Fibroblast of the aortic adventitia (primary cell): ENCODE data around the gene KIAA1958. TPM values are rescaled to one million over a fixed set of nuclear protein-coding genes. Genes with fewer than 3 reads are reported as not detected.

Experiments
- DNase-seq: peaks from one replicate; pipeline ENCODE4 v3.0.0-alpha.2; 2010; ENCODE audit warnings: low read depth
- H3K4me3 ChIP-seq: 2 replicates; pipeline ENCODE4 v1.5.1; 2011; ENCODE audit warnings: low read depth, mild to moderate bottlenecking, control low read depth, low read length, moderate library complexity
- CTCF ChIP-seq: IDR thresholded peaks from 2 replicates; pipeline ENCODE4 v1.5.1; 2011; ENCODE audit warnings: mild to moderate bottlenecking, low read length, control low read depth, inconsistent platforms; ENCODE audit not compliant: insufficient read depth
- total RNA-seq: library from RNA; depleted of rRNA; stranded (reverse); fragments of >200 nt; gene quantifications from 2 replicates; pipeline ENCODE4 v1.2.3, GENCODE V29; 2012; ENCODE audit warnings: low replicate concordance

The KIAA1958 gene
- total RNA-seq, 1 donor: 1.4 TPM

GRCh38 chr9:112569186-112569585 lies 82.6 kb downstream of the KIAA1958 start:
- H3K4me3 ChIP-seq: no peak overlapping the region
- peak; percentile 80 for DNase-seq
- TF ChIP-seq CTCF: no peak

GRCh38 chr9:112570671-112571167 lies 84.1 kb downstream of the KIAA1958 start:
- no peak overlapping the region for H3K4me3 ChIP-seq
- peak; percentile 3 for DNase-seq
- TF ChIP-seq CTCF: no peak

- no peak for TF ChIP-seq CTCF
- H3K4me3 ChIP-seq: no peak overlapping the region
- DNase-seq: no peak
These were observed 85.2 kb downstream of the KIAA1958 start for GRCh38 chr9:112571624-112572355.

- no peak for TF ChIP-seq CTCF
These were observed 85.8 kb downstream of the KIAA1958 start for GRCh38 chr9:112572416-112572815.

GRCh38 chr9:112574008-112574407 lies 87.4 kb downstream of the KIAA1958 start:
- TF ChIP-seq CTCF: no peak
- no peak for DNase-seq
- no peak overlapping the region for H3K4me3 ChIP-seq

More at GRCh38 chr9:112572416-112572815, 85.8 kb downstream of the KIAA1958 start:
- DNase-seq: no peak
- H3K4me3 ChIP-seq: no peak overlapping the region

- H3K4me3 ChIP-seq: no peak overlapping the region
- TF ChIP-seq CTCF: no peak
- DNase-seq: no peak
These were observed 88.5 kb downstream of the KIAA1958 start for GRCh38 chr9:112575107-112575506.
